GM12865 (cell line): ENCODE data around the gene RALB.

Source experiments
- DNase-seq: peaks from one replicate; pipeline ENCODE4 v3.0.0; 2010; ENCODE audit warnings: low read depth
- H3K4me3 ChIP-seq: 2 replicates; pipeline ENCODE4 v1.5.1; 2011; ENCODE audit warnings: mild to moderate bottlenecking, low read depth, low read length, control low read depth
- TF ChIP-seq, protein P1 (sequence below): IDR thresholded peaks from 2 replicates; pipeline ENCODE4 v1.5.1; 2011; ENCODE audit warnings: low read length, control low read depth, low read depth, inconsistent platforms; ENCODE audit not compliant: insufficient read depth; ENCODE audit errors: missing control alignments

RALB gene

DNA sequence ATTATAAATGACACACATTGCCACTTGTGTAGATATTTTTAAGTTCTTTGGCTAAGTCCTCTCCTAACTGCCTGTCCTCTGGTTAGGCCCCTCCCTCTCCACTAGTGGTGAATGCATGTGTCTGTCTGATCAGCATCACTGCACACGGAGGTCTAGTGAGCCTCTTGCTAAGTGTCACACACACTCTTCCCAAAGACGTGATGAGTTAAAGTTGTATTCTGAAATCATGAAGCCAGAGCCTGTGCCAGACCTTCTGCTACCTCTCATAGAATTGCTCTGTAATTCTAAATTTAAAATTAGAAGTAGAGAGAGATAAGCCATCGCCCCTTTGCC is 41.3 kb downstream of the RALB start:
- DNase-seq = peak; percentile 79
- H3K4me3 ChIP-seq = peak overlapping the region; percentile 36
- TF ChIP-seq, protein P1, sequence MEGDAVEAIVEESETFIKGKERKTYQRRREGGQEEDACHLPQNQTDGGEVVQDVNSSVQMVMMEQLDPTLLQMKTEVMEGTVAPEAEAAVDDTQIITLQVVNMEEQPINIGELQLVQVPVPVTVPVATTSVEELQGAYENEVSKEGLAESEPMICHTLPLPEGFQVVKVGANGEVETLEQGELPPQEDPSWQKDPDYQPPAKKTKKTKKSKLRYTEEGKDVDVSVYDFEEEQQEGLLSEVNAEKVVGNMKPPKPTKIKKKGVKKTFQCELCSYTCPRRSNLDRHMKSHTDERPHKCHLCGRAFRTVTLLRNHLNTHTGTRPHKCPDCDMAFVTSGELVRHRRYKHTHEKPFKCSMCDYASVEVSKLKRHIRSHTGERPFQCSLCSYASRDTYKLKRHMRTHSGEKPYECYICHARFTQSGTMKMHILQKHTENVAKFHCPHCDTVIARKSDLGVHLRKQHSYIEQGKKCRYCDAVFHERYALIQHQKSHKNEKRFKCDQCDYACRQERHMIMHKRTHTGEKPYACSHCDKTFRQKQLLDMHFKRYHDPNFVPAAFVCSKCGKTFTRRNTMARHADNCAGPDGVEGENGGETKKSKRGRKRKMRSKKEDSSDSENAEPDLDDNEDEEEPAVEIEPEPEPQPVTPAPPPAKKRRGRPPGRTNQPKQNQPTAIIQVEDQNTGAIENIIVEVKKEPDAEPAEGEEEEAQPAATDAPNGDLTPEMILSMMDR = no peak

DNA sequence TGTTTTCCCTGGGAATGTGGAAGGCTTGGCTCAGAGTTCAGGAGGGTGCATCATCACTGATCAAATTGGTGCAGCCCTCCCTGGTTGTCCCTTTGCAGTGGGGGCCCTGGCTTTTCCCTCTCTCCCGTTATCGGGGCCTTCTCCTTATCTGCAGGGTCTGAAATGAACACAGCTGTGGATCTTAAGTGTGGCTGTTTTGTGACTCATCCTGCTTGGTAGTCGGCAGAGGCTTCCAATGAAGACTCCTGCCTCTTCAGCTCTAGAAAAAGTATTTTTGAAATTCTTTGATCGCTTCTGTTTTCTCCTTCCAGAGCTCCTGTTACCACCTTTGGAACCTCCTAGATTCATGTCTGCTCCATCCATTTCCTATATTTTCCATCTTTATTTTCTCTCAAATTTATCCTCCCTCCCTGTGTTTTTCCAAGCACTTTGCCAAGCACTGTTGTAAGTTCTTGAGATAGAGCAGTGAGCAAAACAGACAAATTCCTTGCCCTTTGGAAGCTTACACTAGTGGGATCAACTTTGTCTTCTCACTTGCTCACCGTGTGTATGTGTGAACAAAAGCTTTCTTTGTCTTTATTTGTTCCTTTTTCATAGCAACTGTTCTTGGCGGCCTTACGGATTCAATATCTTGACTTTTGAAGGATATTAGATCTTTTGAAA is 45.7 kb downstream of the RALB start:
- no peak overlapping the region for H3K4me3 ChIP-seq
- no peak for DNase-seq
- TF ChIP-seq, protein P1 = no peak

DNA sequence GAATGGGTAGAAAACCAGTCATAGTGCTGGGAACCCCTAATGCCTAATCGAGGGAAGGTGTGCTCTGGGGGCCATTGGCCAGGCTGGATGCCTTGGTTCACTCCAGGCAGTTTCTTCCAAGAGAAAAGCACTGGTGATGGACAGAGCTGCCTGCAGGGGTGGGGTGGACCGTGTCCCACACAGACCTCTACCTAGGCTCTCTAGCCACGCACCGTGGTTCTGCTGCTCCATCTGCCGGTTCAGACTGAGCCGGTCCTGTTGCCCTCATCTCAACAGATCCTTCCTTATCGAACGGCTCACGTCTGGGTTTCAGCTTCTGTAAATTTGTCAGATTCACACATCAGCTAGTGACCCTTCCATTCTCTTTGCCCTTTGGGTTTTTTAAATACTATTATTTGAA is 46.4 kb downstream of the RALB start:
- H3K4me3 ChIP-seq = no peak overlapping the region
- DNase-seq = no peak
- TF ChIP-seq, protein P1 = no peak

DNA sequence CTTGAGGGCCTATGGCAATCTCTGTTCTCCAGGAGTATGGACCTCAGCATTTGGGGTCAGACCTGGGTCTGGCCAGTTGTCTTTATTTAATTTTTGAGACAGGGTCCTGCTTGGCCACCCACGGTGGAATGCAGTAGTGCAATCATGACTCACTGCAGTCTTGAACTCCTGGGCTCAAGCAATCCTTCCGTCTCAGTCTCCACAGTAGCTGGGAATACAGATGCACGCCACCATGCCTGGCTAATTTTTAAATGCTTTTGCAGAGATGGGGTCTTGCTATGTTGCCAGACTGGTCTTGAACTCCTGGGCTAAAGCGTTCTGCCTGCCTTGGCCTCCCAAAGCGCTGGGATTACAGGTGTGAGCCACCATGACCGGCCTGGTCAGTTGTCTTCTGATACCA is 46.9 kb downstream of the RALB start:
- TF ChIP-seq, protein P1 = no peak
- no peak overlapping the region for H3K4me3 ChIP-seq
- DNase-seq = no peak

DNA sequence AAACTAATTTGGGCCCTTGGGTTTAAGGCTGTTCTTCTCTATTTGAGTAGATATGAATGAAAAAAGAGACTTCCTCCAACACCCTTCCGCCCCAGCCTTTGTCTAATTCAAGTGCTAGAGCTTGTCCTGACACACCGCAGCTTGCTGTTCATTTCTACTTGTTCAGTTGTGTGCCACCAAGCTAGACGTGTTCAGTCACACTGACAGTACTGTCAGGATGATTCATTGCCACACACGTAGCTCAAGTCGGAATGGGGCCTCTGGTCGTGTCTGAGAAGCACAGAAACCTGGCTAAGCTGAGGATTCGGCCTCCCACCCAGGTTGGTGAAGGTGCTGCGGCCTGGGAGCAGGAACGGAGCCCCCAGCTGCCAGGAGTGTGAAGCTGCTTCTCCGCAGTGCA is 47.7 kb downstream of the RALB start:
- H3K4me3 ChIP-seq = no peak overlapping the region
- TF ChIP-seq, protein P1 = no peak
- DNase-seq = no peak

DNA sequence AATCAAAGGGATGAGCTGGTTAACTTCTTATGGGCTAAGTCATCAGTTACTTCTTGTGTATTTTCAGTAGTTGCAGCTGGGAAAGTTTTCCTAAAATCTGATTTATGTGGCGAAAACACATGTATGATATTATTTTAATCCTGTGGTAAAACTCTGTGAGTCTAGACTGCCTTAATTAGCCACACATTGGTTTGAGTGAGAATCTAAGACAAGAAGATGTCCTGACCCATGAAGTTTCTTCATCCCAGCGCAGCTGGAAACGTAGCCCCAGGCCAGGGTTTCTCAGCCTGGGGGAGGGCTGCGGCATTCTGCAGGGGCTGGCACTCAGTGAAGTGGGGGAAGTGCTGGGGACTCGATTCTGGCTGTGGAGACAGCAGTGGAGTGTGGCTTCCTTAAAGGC is 48.6 kb downstream of the RALB start:
- TF ChIP-seq, protein P1 = no peak
- H3K4me3 ChIP-seq = no peak overlapping the region
- no peak for DNase-seq

DNA sequence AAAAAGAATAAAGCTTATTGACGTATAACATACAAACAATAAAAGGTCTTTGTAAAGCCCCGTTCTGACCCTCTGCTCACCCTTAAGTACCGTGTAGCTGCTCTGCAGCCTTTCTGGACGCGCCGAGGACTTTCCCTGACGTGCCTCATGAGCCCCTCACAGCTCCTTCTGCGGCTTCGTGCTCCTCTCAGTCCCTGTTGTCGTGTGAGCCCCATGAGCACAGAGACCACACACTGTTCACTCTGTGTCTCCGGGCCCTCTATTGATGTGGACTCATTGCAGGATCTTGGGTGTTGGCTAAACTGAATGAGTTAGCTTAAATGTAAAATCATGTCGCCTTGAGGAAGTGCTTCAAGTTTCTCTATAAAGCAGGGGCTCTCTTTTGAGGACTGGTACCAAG is 49.6 kb downstream of the RALB start:
- TF ChIP-seq, protein P1 = no peak
- DNase-seq = no peak
- no peak overlapping the region for H3K4me3 ChIP-seq
